Measurements from ENCODE around the gene PPP4R1. TPM values are rescaled to one million over a fixed set of nuclear protein-coding genes. Genes with fewer than 3 reads are reported as not detected.
A peak's percentile ranks its signal among the peaks of the same experiment; 100 is the strongest.

Gene PPP4R1
- total RNA-seq, 1 donor from 2014 or later: 136 TPM

DNA sequence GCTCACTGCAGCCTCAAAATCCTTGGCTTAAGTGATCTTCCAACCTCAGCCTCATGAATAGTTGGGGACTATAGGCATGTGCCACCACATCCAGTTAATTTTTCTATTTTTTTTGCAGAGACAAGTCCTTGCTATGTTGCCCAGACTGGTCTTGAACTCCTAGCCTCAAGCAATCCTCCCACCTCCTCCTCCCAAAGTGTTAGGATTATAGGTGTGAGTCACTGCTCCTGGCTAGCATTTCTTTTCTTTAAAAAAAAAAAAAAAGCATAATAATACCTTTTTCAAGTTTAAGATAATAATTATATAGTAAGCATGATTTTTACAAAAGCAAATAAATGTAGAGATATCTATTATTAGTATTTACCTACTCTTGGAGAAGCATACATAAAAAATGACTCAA lies 36.1 kb downstream of the PPP4R1 start:
- peaks cover 1% of the 10 kb centered on the region for H3K4me1 Mint-ChIP-seq (ENCODE audit: low read depth, unreplicated experiment)
- no peaks in the 10 kb centered on the region for H3K27me3 Mint-ChIP-seq (ENCODE audit: unreplicated experiment)

DNA sequence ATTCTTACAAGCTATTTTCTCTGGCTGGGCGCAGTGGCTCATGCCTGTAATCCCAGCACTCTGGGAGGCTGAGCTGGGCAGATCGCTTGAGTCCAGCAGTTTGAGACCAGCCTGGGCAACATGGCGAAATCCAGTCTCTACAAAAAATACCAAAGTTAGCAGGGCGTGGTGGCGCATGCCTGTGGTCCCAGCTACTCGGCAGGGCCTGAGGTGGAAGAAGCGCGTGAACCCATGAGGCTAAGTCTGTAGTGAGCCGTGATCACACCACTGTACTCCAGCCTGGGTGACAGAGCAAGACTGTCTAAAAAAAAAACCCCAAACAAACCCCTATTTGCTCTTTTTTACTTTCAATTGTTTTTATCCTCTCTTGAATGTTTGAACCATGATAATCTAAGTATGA lies 37.0 kb downstream of the PPP4R1 start:
- peaks cover 16% of the 10 kb centered on the region for H3K36me3 Mint-ChIP-seq (ENCODE audit: unreplicated experiment)
- H3K27ac Mint-ChIP-seq (ENCODE audit: unreplicated experiment): no peak overlapping the region
- no peak for DNase-seq
- H3K9me3 Mint-ChIP-seq (ENCODE audit: unreplicated experiment): no peaks in the 10 kb centered on the region
- no peaks in the 10 kb centered on the region for H3K27me3 Mint-ChIP-seq (ENCODE audit: unreplicated experiment)
- H3K4me1 Mint-ChIP-seq (ENCODE audit: low read depth, unreplicated experiment): peaks cover 1% of the 10 kb centered on the region
- no peak overlapping the region for H3K4me3 Mint-ChIP-seq (ENCODE audit: unreplicated experiment)
- TF ChIP-seq, protein P1, sequence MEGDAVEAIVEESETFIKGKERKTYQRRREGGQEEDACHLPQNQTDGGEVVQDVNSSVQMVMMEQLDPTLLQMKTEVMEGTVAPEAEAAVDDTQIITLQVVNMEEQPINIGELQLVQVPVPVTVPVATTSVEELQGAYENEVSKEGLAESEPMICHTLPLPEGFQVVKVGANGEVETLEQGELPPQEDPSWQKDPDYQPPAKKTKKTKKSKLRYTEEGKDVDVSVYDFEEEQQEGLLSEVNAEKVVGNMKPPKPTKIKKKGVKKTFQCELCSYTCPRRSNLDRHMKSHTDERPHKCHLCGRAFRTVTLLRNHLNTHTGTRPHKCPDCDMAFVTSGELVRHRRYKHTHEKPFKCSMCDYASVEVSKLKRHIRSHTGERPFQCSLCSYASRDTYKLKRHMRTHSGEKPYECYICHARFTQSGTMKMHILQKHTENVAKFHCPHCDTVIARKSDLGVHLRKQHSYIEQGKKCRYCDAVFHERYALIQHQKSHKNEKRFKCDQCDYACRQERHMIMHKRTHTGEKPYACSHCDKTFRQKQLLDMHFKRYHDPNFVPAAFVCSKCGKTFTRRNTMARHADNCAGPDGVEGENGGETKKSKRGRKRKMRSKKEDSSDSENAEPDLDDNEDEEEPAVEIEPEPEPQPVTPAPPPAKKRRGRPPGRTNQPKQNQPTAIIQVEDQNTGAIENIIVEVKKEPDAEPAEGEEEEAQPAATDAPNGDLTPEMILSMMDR (IDR thresholded peaks at IDR 0.05; ENCODE audit: partially characterized antibody, unreplicated experiment): no peak

More for the DNA sequence above, 36.1 kb downstream of the PPP4R1 start:
- DNase-seq: no peak
- Mint-ChIP-seq H3K27ac (ENCODE audit: unreplicated experiment) (no peak overlapping the region), H3K9me3 (ENCODE audit: unreplicated experiment) (no peaks in the 10 kb centered on the region), H3K4me3 (ENCODE audit: unreplicated experiment) (no peak overlapping the region), H3K36me3 (ENCODE audit: unreplicated experiment) (peaks cover 19% of the 10 kb centered on the region)
- TF ChIP-seq, protein P1 (IDR thresholded peaks at IDR 0.05; ENCODE audit: partially characterized antibody, unreplicated experiment): no peak

DNA sequence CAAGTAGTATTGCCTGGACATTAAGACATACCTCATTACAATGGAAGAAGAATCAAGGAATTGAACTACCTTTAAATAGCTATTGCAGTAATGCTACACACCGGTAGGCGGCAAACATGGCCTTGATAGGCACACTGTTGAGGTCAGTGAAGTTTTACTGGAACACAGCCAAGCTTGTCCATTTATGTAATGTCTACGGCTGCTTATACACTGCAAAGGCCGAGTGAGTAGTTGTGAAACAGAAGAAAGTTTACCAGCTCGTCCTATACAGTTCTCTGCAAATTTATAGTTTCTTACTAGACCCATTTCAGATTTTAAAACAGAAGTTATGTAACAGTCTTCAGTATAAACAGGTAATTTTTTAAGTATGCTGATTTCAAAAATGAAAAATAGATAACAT lies 38.8 kb downstream of the PPP4R1 start:
- H3K27ac Mint-ChIP-seq (ENCODE audit: unreplicated experiment): no peak overlapping the region
- no peaks in the 10 kb centered on the region for H3K36me3 Mint-ChIP-seq (ENCODE audit: unreplicated experiment)
- peaks cover 1% of the 10 kb centered on the region for H3K4me1 Mint-ChIP-seq (ENCODE audit: low read depth, unreplicated experiment)
- no peaks in the 10 kb centered on the region for H3K27me3 Mint-ChIP-seq (ENCODE audit: unreplicated experiment)
- DNase-seq: peak; percentile 56
- no peaks in the 10 kb centered on the region for H3K9me3 Mint-ChIP-seq (ENCODE audit: unreplicated experiment)
- TF ChIP-seq, protein P1 (IDR thresholded peaks at IDR 0.05; ENCODE audit: partially characterized antibody, unreplicated experiment): peak; percentile 86
- H3K4me3 Mint-ChIP-seq (ENCODE audit: unreplicated experiment): no peak overlapping the region

DNA sequence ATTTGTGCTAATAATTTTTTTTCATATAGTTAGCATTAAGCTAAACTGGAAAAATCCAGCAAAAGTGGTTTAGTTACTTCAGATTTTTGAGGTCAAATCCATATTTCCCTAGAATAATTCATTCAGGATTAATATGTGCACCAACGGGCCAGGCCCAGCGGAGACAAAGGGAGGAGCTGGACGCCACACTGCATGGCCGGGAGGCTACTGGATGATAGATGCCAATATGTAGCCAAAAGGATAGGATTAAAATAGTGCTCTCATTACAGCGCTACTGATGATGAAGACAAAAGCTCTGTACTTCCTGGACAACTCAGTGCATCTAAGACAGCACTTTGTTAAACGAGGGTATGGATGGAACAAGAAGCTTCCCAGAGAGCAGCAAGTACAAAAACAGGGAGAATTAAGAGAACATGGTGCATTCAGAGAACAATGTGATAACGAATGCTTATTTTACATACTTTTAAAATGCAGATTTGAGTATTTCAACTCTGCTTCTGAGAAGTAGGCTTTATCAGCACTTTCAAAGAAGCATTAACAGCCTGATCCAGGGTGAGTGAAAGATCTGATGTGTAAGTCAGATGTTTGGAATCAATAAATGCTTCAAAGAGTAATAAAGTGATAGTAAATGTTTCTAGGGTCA lies 39.8 kb downstream of the PPP4R1 start:
- no peaks in the 10 kb centered on the region for H3K36me3 Mint-ChIP-seq (ENCODE audit: unreplicated experiment)
- DNase-seq: no peak
- H3K4me1 Mint-ChIP-seq (ENCODE audit: low read depth, unreplicated experiment): peaks cover 1% of the 10 kb centered on the region
- TF ChIP-seq, protein P1 (IDR thresholded peaks at IDR 0.05; ENCODE audit: partially characterized antibody, unreplicated experiment): no peak
- no peak overlapping the region for H3K27ac Mint-ChIP-seq (ENCODE audit: unreplicated experiment)
- H3K9me3 Mint-ChIP-seq (ENCODE audit: unreplicated experiment): no peaks in the 10 kb centered on the region
- H3K27me3 Mint-ChIP-seq (ENCODE audit: unreplicated experiment): no peaks in the 10 kb centered on the region
- H3K4me3 Mint-ChIP-seq (ENCODE audit: unreplicated experiment): no peak overlapping the region

DNA sequence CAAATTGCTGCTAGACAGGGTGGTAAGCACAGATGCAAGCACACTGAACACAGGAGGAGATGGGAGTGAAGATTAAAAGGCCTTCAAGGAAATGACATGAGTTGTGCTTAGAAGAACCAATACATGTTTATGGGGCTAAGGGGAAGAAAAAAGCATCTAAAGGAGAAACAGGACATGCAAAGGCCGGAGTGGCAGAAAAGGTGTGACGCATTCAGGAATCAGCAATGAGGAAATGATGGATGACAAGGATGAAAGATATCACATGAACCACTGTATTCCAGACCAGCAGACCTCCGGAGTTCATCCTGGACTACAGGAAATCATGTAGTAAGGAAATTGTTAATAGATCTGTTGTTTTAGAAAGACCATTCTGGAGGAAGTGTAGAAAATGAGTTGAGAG lies 42.8 kb downstream of the PPP4R1 start:
- TF ChIP-seq, protein P1 (IDR thresholded peaks at IDR 0.05; ENCODE audit: partially characterized antibody, unreplicated experiment): no peak
- H3K9me3 Mint-ChIP-seq (ENCODE audit: unreplicated experiment): peaks cover 2% of the 10 kb centered on the region
- no peak overlapping the region for H3K27ac Mint-ChIP-seq (ENCODE audit: unreplicated experiment)
- H3K4me1 Mint-ChIP-seq (ENCODE audit: low read depth, unreplicated experiment): peaks cover 1% of the 10 kb centered on the region
- no peaks in the 10 kb centered on the region for H3K27me3 Mint-ChIP-seq (ENCODE audit: unreplicated experiment)
- DNase-seq: no peak
- no peak overlapping the region for H3K4me3 Mint-ChIP-seq (ENCODE audit: unreplicated experiment)
- no peaks in the 10 kb centered on the region for H3K36me3 Mint-ChIP-seq (ENCODE audit: unreplicated experiment)

All from glutamatergic neuron (in vitro differentiated cells).